ENCODE measurements around the gene TXNRD2.
A peak's percentile ranks its signal among the peaks of the same experiment; 100 is the strongest.
"Not testable (repeated sequence)": the region's sequence is repeated elsewhere in the genome, so short reads cannot be mapped to it uniquely, and the experiment has no call there.

The TXNRD2 gene

GRCh38 chr22:19919701-19920363 is 21.8 kb downstream of the TXNRD2 start:
- DNase-seq = no peak

- no peak for DNase-seq
Observed at GRCh38 chr22:19918332-19919106, 23.1 kb downstream of the TXNRD2 start.

- no peak for DNase-seq
Observed at GRCh38 chr22:19917389-19918138, 24.1 kb downstream of the TXNRD2 start.

- no peak for DNase-seq
Observed at GRCh38 chr22:19916941-19917340, 24.7 kb downstream of the TXNRD2 start.

- DNase-seq = no peak
Observed at GRCh38 chr22:19916006-19916405, 25.6 kb downstream of the TXNRD2 start.

GRCh38 chr22:19915287-19915954 is 26.2 kb downstream of the TXNRD2 start:
- DNase-seq = no peak

GRCh38 chr22:19914201-19914943 is 27.2 kb downstream of the TXNRD2 start:
- no peak for DNase-seq

GRCh38 chr22:19913337-19913936 is 28.2 kb downstream of the TXNRD2 start:
- DNase-seq = no peak

GRCh38 chr22:19912271-19912999 is 29.2 kb downstream of the TXNRD2 start:
- DNase-seq = no peak

- no peak for DNase-seq
Observed at GRCh38 chr22:19911540-19912270, 29.9 kb downstream of the TXNRD2 start.

- DNase-seq = no peak
Observed at GRCh38 chr22:19910180-19910744, 31.4 kb downstream of the TXNRD2 start.

GRCh38 chr22:19909350-19910179 is 32.1 kb downstream of the TXNRD2 start:
- DNase-seq = peak in 1 of 2 experiments; percentile 54

- not testable (repeated sequence) for DNase-seq
Observed at GRCh38 chr22:19907902-19908301, 33.7 kb downstream of the TXNRD2 start.

GRCh38 chr22:19906864-19907263 is 34.8 kb downstream of the TXNRD2 start:
- DNase-seq = not testable (repeated sequence)

GRCh38 chr22:19905347-19906276 is 36.0 kb downstream of the TXNRD2 start:
- DNase-seq = no peak

GRCh38 chr22:19904935-19905334 is 36.7 kb downstream of the TXNRD2 start:
- DNase-seq = no peak

GRCh38 chr22:19904174-19904856 is 37.3 kb downstream of the TXNRD2 start:
- no peak for DNase-seq
